Ovary (tissue), 3 donors: ENCODE data around the gene TSPEAR.

Experiments
- EP300 ChIP-seq: sonication (generic); formaldehyde crosslinking; IDR thresholded peaks from one replicate; pipeline ENCODE4 v1.6.1; 2017; ENCODE audit warnings: antibody characterized with exemption
- POLR2A ChIP-seq: fragments of 450-650 bp; IDR thresholded peaks from one replicate; pipeline ENCODE4 v1.6.1; 2017; ENCODE audit warnings: antibody characterized with exemption, mild to moderate bottlenecking, moderate library complexity
- TF ChIP-seq, protein P1 (sequence below), 3 donors: fragments of 450-650 bp in 2 of 3; fragments of 200-600 bp in 1 of 3; IDR thresholded peaks; one replicate each; pipeline versions ENCODE4 v1.5.1 to v1.8.0; 2016 to 2022; ENCODE audit warnings: antibody characterized with exemption in 3 of 3, mild to moderate bottlenecking in 1 of 3
- donor health status: DM: no; HTN: no; CAD: no.

GRCh38 chr21:44730028-44730395, 18.6 kb upstream of the TSPEAR start:
- TF ChIP-seq, protein P1, sequence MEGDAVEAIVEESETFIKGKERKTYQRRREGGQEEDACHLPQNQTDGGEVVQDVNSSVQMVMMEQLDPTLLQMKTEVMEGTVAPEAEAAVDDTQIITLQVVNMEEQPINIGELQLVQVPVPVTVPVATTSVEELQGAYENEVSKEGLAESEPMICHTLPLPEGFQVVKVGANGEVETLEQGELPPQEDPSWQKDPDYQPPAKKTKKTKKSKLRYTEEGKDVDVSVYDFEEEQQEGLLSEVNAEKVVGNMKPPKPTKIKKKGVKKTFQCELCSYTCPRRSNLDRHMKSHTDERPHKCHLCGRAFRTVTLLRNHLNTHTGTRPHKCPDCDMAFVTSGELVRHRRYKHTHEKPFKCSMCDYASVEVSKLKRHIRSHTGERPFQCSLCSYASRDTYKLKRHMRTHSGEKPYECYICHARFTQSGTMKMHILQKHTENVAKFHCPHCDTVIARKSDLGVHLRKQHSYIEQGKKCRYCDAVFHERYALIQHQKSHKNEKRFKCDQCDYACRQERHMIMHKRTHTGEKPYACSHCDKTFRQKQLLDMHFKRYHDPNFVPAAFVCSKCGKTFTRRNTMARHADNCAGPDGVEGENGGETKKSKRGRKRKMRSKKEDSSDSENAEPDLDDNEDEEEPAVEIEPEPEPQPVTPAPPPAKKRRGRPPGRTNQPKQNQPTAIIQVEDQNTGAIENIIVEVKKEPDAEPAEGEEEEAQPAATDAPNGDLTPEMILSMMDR (IDR thresholded peaks at IDR 0.05) = no peak
- TF ChIP-seq EP300 (no peak), POLR2A (no peak)
